Keratinocyte (primary cell): Measurements from ENCODE around the gene CSDE1. TPM values are rescaled to one million over a fixed set of nuclear protein-coding genes. Genes with fewer than 3 reads are reported as not detected.
A peak's percentile ranks its signal among the peaks of the same experiment; 100 is the strongest.

Experiments used
- DNase-seq: peaks from one replicate; pipeline ENCODE4 v3.0.0-alpha.2; 2011; ENCODE audit warnings: low read depth, missing footprints, low spot score
- FAIRE-seq: peaks from 2 replicates; lab custom pipeline; 2011; peaks lifted over from hg19 to GRCh38; lab: Jason Lieb, UNC
- H2AFZ ChIP-seq: 2 replicates; pipeline ENCODE4 v1.6.0; 2012; ENCODE audit warnings: low read length, control low read depth, inconsistent platforms; ENCODE audit not compliant: control insufficient read depth
- H3K27ac ChIP-seq: 2 replicates; pipeline ENCODE4 v1.5.1; 2011; ENCODE audit warnings: low read length; ENCODE audit not compliant: control insufficient read depth, insufficient read depth
- H3K27me3 ChIP-seq: 3 replicates; pipeline ENCODE4 v1.6.0; 2011; ENCODE audit warnings: low read length; ENCODE audit not compliant: control insufficient read depth, insufficient read depth; ENCODE audit errors: extremely low read depth
- H3K36me3 ChIP-seq, 2 experiments: 2 replicates in 1 of 2; 3 replicates in 1 of 2; pipeline ENCODE4 v1.5.1; 2011; ENCODE audit warnings: low read length in 2 of 2, mild to moderate bottlenecking in 1 of 2; ENCODE audit not compliant: control insufficient read depth in 2 of 2, insufficient read depth in 2 of 2; ENCODE audit errors: extremely low read depth in 1 of 2
- H3K4me1 ChIP-seq: 3 replicates; pipeline ENCODE4 v1.5.1; 2011; ENCODE audit warnings: low read length; ENCODE audit not compliant: control insufficient read depth, insufficient read depth; ENCODE audit errors: extremely low read depth
- H3K4me2 ChIP-seq: 3 replicates; pipeline ENCODE4 v1.6.0; 2011; ENCODE audit warnings: low read depth, low read length; ENCODE audit not compliant: control insufficient read depth, insufficient read depth; ENCODE audit errors: extremely low read depth
- H3K4me3 ChIP-seq, 3 experiments: fragments of 200-600 bp in 1 of 3; sonication (generic) in 1 of 3; 2 replicates in 2 of 3; 3 replicates in 1 of 3; pipeline ENCODE4 v1.5.1; 2011 to 2016; ENCODE audit warnings: low read length in 3 of 3, mild to moderate bottlenecking in 3 of 3, control low read depth in 2 of 3, inconsistent platforms in 1 of 3, low read depth in 1 of 3, mixed read lengths in 1 of 3, mixed run types in 1 of 3, moderate library complexity in 1 of 3; ENCODE audit not compliant: control insufficient read depth in 2 of 3, insufficient read depth in 2 of 3; ENCODE audit errors: extremely low read depth in 1 of 3
- H3K79me2 ChIP-seq: 2 replicates; pipeline ENCODE4 v1.6.0; 2012; ENCODE audit warnings: low read length; ENCODE audit not compliant: control insufficient read depth, insufficient read depth
- H3K9ac ChIP-seq: 3 replicates; pipeline ENCODE4 v1.6.0; 2011; ENCODE audit warnings: low read length; ENCODE audit not compliant: control insufficient read depth, insufficient read depth; ENCODE audit errors: extremely low read depth
- H3K9me1 ChIP-seq: 3 replicates; pipeline ENCODE4 v1.6.0; 2011; ENCODE audit warnings: low read length; ENCODE audit not compliant: control insufficient read depth, insufficient read depth; ENCODE audit errors: extremely low read depth
- H3K9me3 ChIP-seq: 2 replicates; pipeline ENCODE4 v1.5.1; 2012; ENCODE audit warnings: low read depth, low read length; ENCODE audit not compliant: control insufficient read depth
- H4K20me1 ChIP-seq: 3 replicates; pipeline ENCODE4 v1.6.0; 2011; ENCODE audit warnings: low read length; ENCODE audit not compliant: control insufficient read depth, insufficient read depth; ENCODE audit errors: extremely low read depth
- EZH2 ChIP-seq: IDR thresholded peaks from one replicate; pipeline ENCODE4 v1.6.1; 2012; ENCODE audit warnings: inconsistent platforms, mild to moderate bottlenecking, low read length, moderate library complexity
- dilution Hi-C: fragments of 300-500 bp; cut with MboI; formaldehyde crosslinking; loops from one replicate; pipeline ENCODE4 v1.7.0; 2020; ENCODE audit warnings: low sequenced_read_pairs; ENCODE audit not compliant: extremely low pct_ligation_motif_present
- polyA plus RNA-seq, 5 experiments: library from polyadenylated mRNA; depleted of rRNA in 3 of 5; stranded (reverse) in 3 of 5; stranded (forward) in 1 of 5; unstranded in 1 of 5; fragments of >200 nt; gene quantifications; 1 replicate in 1 of 5; 2 replicates in 3 of 5; 3 replicates in 1 of 5; pipeline versions ENCODE4 v1.2.1 to v1.2.3, GENCODE V29; 2011 to 2012; ENCODE audit warnings: missing spikeins in 2 of 5, low read depth in 1 of 5, low replicate concordance in 1 of 5
- TF ChIP-seq, protein P1 (sequence below), 3 experiments: IDR thresholded peaks in 1 of 3; conservative IDR thresholded peaks in 1 of 3; optimal IDR thresholded peaks in 1 of 3; 2 replicates in 2 of 3; 3 replicates in 1 of 3; pipeline versions ENCODE3 to v1.5.1; 2011; ENCODE audit warnings: low read length in 3 of 3, mild to moderate bottlenecking in 3 of 3, moderate library complexity in 2 of 3, control low read depth in 1 of 3, inconsistent platforms in 1 of 3; ENCODE audit not compliant: insufficient read depth in 2 of 3; ENCODE audit errors: extremely low read depth in 1 of 3

The CSDE1 gene
- polyA plus RNA-seq, 1 donor (not counting 4 experiments of a cell fraction or from before 2014, with no cell fraction given) = 268 TPM

DNA sequence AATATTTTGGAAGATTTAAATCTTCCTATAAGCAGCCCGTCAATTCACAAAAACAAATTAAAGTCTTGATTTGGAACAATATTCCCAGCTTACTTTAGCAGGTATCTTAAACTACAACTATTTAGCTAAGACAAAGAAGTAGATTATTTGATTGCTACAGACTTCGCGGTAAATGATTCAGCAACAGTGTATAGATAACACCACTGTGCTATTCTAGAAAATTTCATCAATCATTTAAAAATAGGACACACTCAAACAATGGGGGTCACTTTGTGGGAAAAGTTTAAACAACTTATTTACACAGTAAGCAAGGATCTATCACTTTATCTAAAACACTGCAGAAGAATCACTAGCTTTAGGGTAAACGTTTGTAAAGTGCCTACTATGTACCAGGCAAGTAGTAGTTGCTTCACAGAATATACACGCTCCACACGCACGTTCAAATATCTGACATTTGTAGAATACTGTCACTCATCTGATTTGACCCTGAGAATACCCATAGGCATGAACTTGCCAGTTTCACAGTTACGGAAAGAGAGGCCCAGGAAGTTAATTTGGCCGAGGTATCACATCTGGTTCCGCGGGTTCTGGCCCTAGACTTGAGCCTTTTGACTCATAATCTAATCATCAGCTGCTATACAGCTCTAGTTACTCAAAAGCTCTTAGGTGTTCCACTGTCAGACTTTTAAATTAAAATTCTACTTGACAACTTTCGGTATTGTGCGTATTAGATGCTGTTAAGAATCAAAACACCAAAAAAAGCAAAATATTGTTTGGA is 88.8 kb downstream of the CSDE1 start:
- peak; percentile 79 for FAIRE-seq

DNA sequence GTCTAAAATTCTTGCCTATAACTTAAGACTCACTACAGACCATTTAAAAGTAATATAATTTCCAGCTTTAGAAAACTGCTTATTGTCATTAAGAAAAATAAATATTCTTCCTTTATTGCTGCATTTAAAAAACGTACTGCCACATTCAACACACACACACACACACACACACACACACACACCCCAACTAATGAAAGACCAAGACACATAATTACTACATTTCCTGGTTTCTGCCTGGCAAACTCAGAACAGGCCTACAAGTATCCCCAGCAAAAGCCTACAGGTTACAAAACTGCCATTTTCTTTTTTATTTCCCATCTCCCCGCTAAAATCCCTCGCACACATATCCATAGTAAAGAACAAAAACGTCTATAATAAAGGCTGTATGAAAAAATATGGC is 89.4 kb downstream of the CSDE1 start:
- peaks cover 52% of the 10 kb centered on the region for H3K79me2 ChIP-seq

More for the DNA sequence above, 88.8 kb downstream of the CSDE1 start:
- H3K4me3 ChIP-seq = peak overlapping the region; percentile 61 to 95 (median 94)
- peaks cover 48% of the 10 kb centered on the region for H3K79me2 ChIP-seq
- no peaks in the 10 kb centered on the region for H3K36me3 ChIP-seq
- DNase-seq = no peak
- H3K9me1 ChIP-seq = no peaks in the 10 kb centered on the region
- H3K9me3 ChIP-seq = no peaks in the 10 kb centered on the region
- peak overlapping the region; percentile 97 for H3K4me2 ChIP-seq
- peak overlapping the region; percentile 100 for H3K9ac ChIP-seq
- TF ChIP-seq, protein P1, sequence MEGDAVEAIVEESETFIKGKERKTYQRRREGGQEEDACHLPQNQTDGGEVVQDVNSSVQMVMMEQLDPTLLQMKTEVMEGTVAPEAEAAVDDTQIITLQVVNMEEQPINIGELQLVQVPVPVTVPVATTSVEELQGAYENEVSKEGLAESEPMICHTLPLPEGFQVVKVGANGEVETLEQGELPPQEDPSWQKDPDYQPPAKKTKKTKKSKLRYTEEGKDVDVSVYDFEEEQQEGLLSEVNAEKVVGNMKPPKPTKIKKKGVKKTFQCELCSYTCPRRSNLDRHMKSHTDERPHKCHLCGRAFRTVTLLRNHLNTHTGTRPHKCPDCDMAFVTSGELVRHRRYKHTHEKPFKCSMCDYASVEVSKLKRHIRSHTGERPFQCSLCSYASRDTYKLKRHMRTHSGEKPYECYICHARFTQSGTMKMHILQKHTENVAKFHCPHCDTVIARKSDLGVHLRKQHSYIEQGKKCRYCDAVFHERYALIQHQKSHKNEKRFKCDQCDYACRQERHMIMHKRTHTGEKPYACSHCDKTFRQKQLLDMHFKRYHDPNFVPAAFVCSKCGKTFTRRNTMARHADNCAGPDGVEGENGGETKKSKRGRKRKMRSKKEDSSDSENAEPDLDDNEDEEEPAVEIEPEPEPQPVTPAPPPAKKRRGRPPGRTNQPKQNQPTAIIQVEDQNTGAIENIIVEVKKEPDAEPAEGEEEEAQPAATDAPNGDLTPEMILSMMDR (optimal IDR thresholded peaks at IDR 0.05 in 1 of 3, IDR thresholded peaks at IDR 0.05 in 1 of 3, conservative IDR thresholded peaks at IDR 0.05 in 1 of 3; ENCODE audit: extremely low read depth in 1 of 3, insufficient read depth in 2 of 3, low read length in 3 of 3) = no peak
- no peak for TF ChIP-seq EZH2
- no peaks in the 10 kb centered on the region for H4K20me1 ChIP-seq
- peak overlapping the region; percentile 74 for H2AFZ ChIP-seq
- dilution Hi-C loops = no loop called here
- peak overlapping the region; percentile 100 for H3K27ac ChIP-seq
- peaks cover 17% of the 10 kb centered on the region for H3K4me1 ChIP-seq
- H3K27me3 ChIP-seq = no peaks in the 10 kb centered on the region

More for the DNA sequence above, 89.4 kb downstream of the CSDE1 start:
- peak overlapping the region; percentile 100 for H3K9ac ChIP-seq
- TF ChIP-seq, protein P1 (optimal IDR thresholded peaks at IDR 0.05 in 1 of 3, IDR thresholded peaks at IDR 0.05 in 1 of 3, conservative IDR thresholded peaks at IDR 0.05 in 1 of 3; ENCODE audit: extremely low read depth in 1 of 3, insufficient read depth in 2 of 3, low read length in 3 of 3) = no peak
- TF ChIP-seq EZH2 = no peak
- peak overlapping the region; percentile 100 for H3K27ac ChIP-seq
- no peaks in the 10 kb centered on the region for H3K9me3 ChIP-seq
- H3K36me3 ChIP-seq = no peaks in the 10 kb centered on the region
- no peaks in the 10 kb centered on the region for H4K20me1 ChIP-seq
- no peaks in the 10 kb centered on the region for H3K27me3 ChIP-seq
- H3K4me2 ChIP-seq = peak overlapping the region; percentile 97
- peaks cover 17% of the 10 kb centered on the region for H3K4me1 ChIP-seq
- H2AFZ ChIP-seq = no peak overlapping the region
- dilution Hi-C loops = no loop called here
- H3K9me1 ChIP-seq = no peaks in the 10 kb centered on the region
- peak overlapping the region; percentile 61 to 95 (median 94) for H3K4me3 ChIP-seq
- DNase-seq (no peak), FAIRE-seq (peak; percentile 48)
